K562 (cell line): ENCODE data around the gene FBXL4.

Source experiments
- CCAR2 ChIP-seq: fragments of 200-400 bp; formaldehyde crosslinking; IDR thresholded peaks from 2 replicates; pipeline ENCODE4 v1.6.1; 2017; ENCODE audit warnings: mild to moderate bottlenecking, low read depth, low read length
- CCNT2 ChIP-seq: IDR thresholded peaks from 2 replicates; pipeline ENCODE4 v1.6.1; 2011; ENCODE audit warnings: borderline replicate concordance, low read depth, mild to moderate bottlenecking, moderate library complexity, mixed read lengths, low read length; ENCODE audit not compliant: insufficient read length; ENCODE audit errors: extremely low read depth
- JUNB ChIP-seq: fragments of 450-650 bp; formaldehyde crosslinking; conservative IDR thresholded peaks from 2 replicates; pipeline ENCODE4 v1.4.0; 2020; ENCODE audit warnings: mild to moderate bottlenecking
- NFIC ChIP-seq: fragments of 450-650 bp; IDR thresholded peaks from 2 replicates; pipeline ENCODE4 v1.6.1; 2017; ENCODE audit warnings: mild to moderate bottlenecking, inconsistent platforms
- NR4A1 ChIP-seq, 2 experiments: fragments of 250-450 bp in 1 of 2; fragments of 450-650 bp in 1 of 2; sonication (Bioruptor Pico) in 1 of 2; IDR thresholded peaks; 2 replicates each; pipeline versions ENCODE4 v1.4.0 to v1.6.1; 2016 to 2020; ENCODE audit warnings: mild to moderate bottlenecking in 2 of 2, missing compliant biosample characterization in 1 of 2, missing genetic modification characterization in 1 of 2, moderate library complexity in 1 of 2
- SNRNP70 ChIP-seq: fragments of 200-400 bp; formaldehyde crosslinking; optimal IDR thresholded peaks from 2 replicates; pipeline ENCODE3; 2017; ENCODE audit warnings: low read depth, low read length

DNA sequence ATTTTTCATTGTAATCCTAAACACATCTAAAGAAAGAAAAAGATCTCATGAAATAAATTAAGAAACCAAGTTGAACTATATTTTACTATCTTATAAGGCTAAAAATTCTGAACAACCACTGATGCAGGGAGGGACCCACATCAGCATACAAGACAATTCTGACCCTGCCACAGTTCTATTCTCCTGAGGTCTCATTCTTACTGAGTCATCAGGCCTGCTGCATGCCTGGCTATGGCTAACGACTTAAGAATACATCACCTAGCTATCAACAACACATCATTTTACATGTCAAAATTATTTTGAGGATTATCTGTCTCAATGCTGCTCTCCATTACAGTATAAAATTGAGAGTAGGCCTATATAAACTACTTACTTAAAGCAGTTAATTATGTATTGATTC, 52.9 kb downstream of the FBXL4 start:
- no peak for TF ChIP-seq CCAR2
- TF ChIP-seq JUNB (CRISPR knock-in tag), result no peak
- no peak for TF ChIP-seq SNRNP70
- TF ChIP-seq NR4A1 (CRISPR knock-in tag; IDR thresholded peaks at IDR 0.05), result no peak
- TF ChIP-seq NR4A1 (tag; IDR thresholded peaks at IDR 0.05), result no peak
- no peak for TF ChIP-seq CCNT2
- TF ChIP-seq NFIC, result no peak
